Measurements from ENCODE around the gene KLF2.
"Not testable (repeated sequence)": the region's sequence is repeated elsewhere in the genome, so short reads cannot be mapped to it uniquely, and the experiment has no call there.

Gene KLF2

GRCh38 chr19:16338470-16339360 is 14.1 kb downstream of the KLF2 start:
- no peak for DNase-seq

- no peak for DNase-seq
These were observed 14.7 kb downstream of the KLF2 start for GRCh38 chr19:16339361-16339725.

- no peak for DNase-seq
These were observed 15.5 kb downstream of the KLF2 start for GRCh38 chr19:16340092-16340491.

- DNase-seq = no peak
These were observed 16.0 kb downstream of the KLF2 start for GRCh38 chr19:16340654-16341053.

- no peak for DNase-seq
These were observed 17.5 kb downstream of the KLF2 start for GRCh38 chr19:16342002-16342715.

GRCh38 chr19:16343156-16343555 is 18.5 kb downstream of the KLF2 start:
- DNase-seq = no peak

GRCh38 chr19:16345457-16345856 is 20.8 kb downstream of the KLF2 start:
- DNase-seq = no peak

- not testable (repeated sequence) for DNase-seq
These were observed 22.5 kb downstream of the KLF2 start for GRCh38 chr19:16347099-16347498.

GRCh38 chr19:16347706-16348105 is 23.1 kb downstream of the KLF2 start:
- no peak for DNase-seq

GRCh38 chr19:16349551-16350152 is 25.0 kb downstream of the KLF2 start:
- peak; percentile 13 for DNase-seq

- DNase-seq = no peak
These were observed 26.6 kb downstream of the KLF2 start for GRCh38 chr19:16351133-16351809.

- no peak for DNase-seq
These were observed 30.8 kb downstream of the KLF2 start for GRCh38 chr19:16355293-16356043.

GRCh38 chr19:16358456-16358855 is 33.8 kb downstream of the KLF2 start:
- DNase-seq = no peak

- DNase-seq = no peak
These were observed 34.4 kb downstream of the KLF2 start for GRCh38 chr19:16359074-16359473.

GRCh38 chr19:16359964-16360363 is 35.3 kb downstream of the KLF2 start:
- DNase-seq = no peak

- no peak for DNase-seq
These were observed 36.1 kb downstream of the KLF2 start for GRCh38 chr19:16360738-16361137.

GRCh38 chr19:16361254-16361653 is 36.6 kb downstream of the KLF2 start:
- DNase-seq = no peak

- DNase-seq = no peak
These were observed 37.3 kb downstream of the KLF2 start for GRCh38 chr19:16361926-16362325.

GRCh38 chr19:16363133-16363851 is 38.7 kb downstream of the KLF2 start:
- DNase-seq = no peak

- no peak for DNase-seq
These were observed 39.2 kb downstream of the KLF2 start for GRCh38 chr19:16363852-16364230.

- no peak for DNase-seq
These were observed 39.7 kb downstream of the KLF2 start for GRCh38 chr19:16364231-16364865.
